Ascending aorta (tissue), 2 donors: Measurements from ENCODE around the gene SCAMP3. TPM values are rescaled to one million over a fixed set of nuclear protein-coding genes. Genes with fewer than 3 reads are reported as not detected.

ENCODE experiments used
- DNase-seq, 2 donors: peaks; one replicate each; pipeline ENCODE4 v3.0.0-alpha.2; 2019; ENCODE audit warnings: low spot score in 2 of 2
- H3K27ac ChIP-seq, 2 donors: fragments of 200-600 bp; sonication (generic); one replicate each; pipeline ENCODE4 v1.5.1; 2016 to 2017; ENCODE audit warnings: mild to moderate bottlenecking in 1 of 2
- H3K27me3 ChIP-seq: fragments of 200-600 bp; sonication (generic); one replicate; pipeline ENCODE4 v1.5.1; 2017
- H3K36me3 ChIP-seq, 2 donors: fragments of 200-600 bp; sonication (generic); one replicate each; pipeline ENCODE4 v1.5.1; 2016
- H3K4me1 ChIP-seq, 2 donors: fragments of 200-600 bp; sonication (generic); one replicate each; pipeline ENCODE4 v1.5.1; 2016 to 2017; ENCODE audit warnings: mild to moderate bottlenecking in 1 of 2
- H3K4me3 ChIP-seq, 2 donors: fragments of 200-600 bp; sonication (generic); one replicate each; pipeline ENCODE4 v1.5.1; 2016 to 2017; ENCODE audit warnings: mild to moderate bottlenecking in 1 of 2
- H3K9me3 ChIP-seq, 2 donors: fragments of 200-600 bp; sonication (generic); one replicate each; pipeline ENCODE4 v1.5.1; 2016
- CTCF ChIP-seq, 3 experiments: fragments of 200-600 bp in 2 of 3; fragments of 450-650 bp in 1 of 3; sonication (generic) in 2 of 3; IDR thresholded peaks; one replicate each; pipeline ENCODE4 v1.5.1; 2016 to 2019; ENCODE audit warnings: antibody characterized with exemption in 3 of 3, mild to moderate bottlenecking in 1 of 3, moderate library complexity in 1 of 3
- intact Hi-C: fragments of 100-400 bp; cut with DNase I; formaldehyde crosslinking; loops from one replicate; pipeline ENCODE4 v1.15.1; 2023
- total RNA-seq: library from RNA; depleted of rRNA; stranded (reverse); fragments of >200 nt; gene quantifications from one replicate; pipeline ENCODE4 v1.1.0, GENCODE V29; 2016

The SCAMP3 gene
- total RNA-seq, 1 donor from 2014 or later: 63.6 TPM

GRCh38 chr1:155287987-155288543, 25.9 kb upstream of the SCAMP3 start:
- H3K4me3 ChIP-seq: no peak overlapping the region
- H3K4me1 ChIP-seq: no peaks in the 10 kb centered on the region
- intact Hi-C loops: no loop called here
- no peak for TF ChIP-seq CTCF (IDR thresholded peaks at IDR 0.05)
- H3K27ac ChIP-seq: no peak overlapping the region
- H3K27me3 ChIP-seq: no peaks in the 10 kb centered on the region
- H3K9me3 ChIP-seq: no peaks in the 10 kb centered on the region
- no peak for DNase-seq
- no peaks in the 10 kb centered on the region for H3K36me3 ChIP-seq

- intact Hi-C loops: no loop called here
- Histone ChIP-seq H3K4me3 (no peak overlapping the region), H3K4me1 (no peaks in the 10 kb centered on the region), H3K27ac (no peak overlapping the region), H3K9me3 (no peaks in the 10 kb centered on the region), H3K27me3 (no peaks in the 10 kb centered on the region), H3K36me3 (no peaks in the 10 kb centered on the region)
- DNase-seq: no peak
- TF ChIP-seq CTCF (IDR thresholded peaks at IDR 0.05): no peak
These were observed 24.4 kb upstream of the SCAMP3 start for GRCh38 chr1:155286544-155286943.

- no peaks in the 10 kb centered on the region for H3K9me3 ChIP-seq
- no peak overlapping the region for H3K4me3 ChIP-seq
- no peak overlapping the region for H3K27ac ChIP-seq
- TF ChIP-seq CTCF (IDR thresholded peaks at IDR 0.05): no peak
- no peaks in the 10 kb centered on the region for H3K27me3 ChIP-seq
- intact Hi-C loops: no loop called here
- no peak for DNase-seq
- no peaks in the 10 kb centered on the region for H3K4me1 ChIP-seq
- H3K36me3 ChIP-seq: no peaks in the 10 kb centered on the region
These were observed 23.5 kb upstream of the SCAMP3 start for GRCh38 chr1:155285631-155286044.

- intact Hi-C loops: no loop called here
- Histone ChIP-seq H3K36me3 (no peaks in the 10 kb centered on the region), H3K4me1 (no peaks in the 10 kb centered on the region), H3K27ac (no peak overlapping the region), H3K4me3 (no peak overlapping the region), H3K9me3 (no peaks in the 10 kb centered on the region), H3K27me3 (no peaks in the 10 kb centered on the region)
- DNase-seq: no peak
- TF ChIP-seq CTCF (IDR thresholded peaks at IDR 0.05): no peak
These were observed 22.9 kb upstream of the SCAMP3 start for GRCh38 chr1:155285063-155285462.

- Histone ChIP-seq H3K27ac (no peak overlapping the region), H3K4me1 (no peaks in the 10 kb centered on the region), H3K36me3 (no peaks in the 10 kb centered on the region), H3K4me3 (no peak overlapping the region), H3K27me3 (no peaks in the 10 kb centered on the region), H3K9me3 (no peaks in the 10 kb centered on the region)
- TF ChIP-seq CTCF (IDR thresholded peaks at IDR 0.05): no peak
- DNase-seq: no peak
- intact Hi-C loops: no loop called here
These were observed 22.3 kb upstream of the SCAMP3 start for GRCh38 chr1:155284476-155284875.
